OCI-LY7 (cell line): Measurements from ENCODE around the gene ATP1A2.

Experiments used
- CTCF ChIP-seq: fragments of 200-600 bp; sonication (generic); conservative IDR thresholded peaks from 2 replicates; pipeline ENCODE4 v1.5.1; 2014; ENCODE audit warnings: mild to moderate bottlenecking, antibody characterized with exemption, low read length, moderate library complexity, mixed read lengths
- EZH2phosphoT487 ChIP-seq: fragments of 200-600 bp; sonication (generic); IDR thresholded peaks from 2 replicates; pipeline ENCODE4 v1.6.1; 2018; ENCODE audit warnings: low read depth, borderline replicate concordance, mild to moderate bottlenecking, mixed run types, antibody characterized with exemption, low read length, moderate library complexity, mixed read lengths

GRCh38 chr1:160168609-160169369, 53.2 kb downstream of the ATP1A2 start:
- TF ChIP-seq CTCF (peak; percentile 19; the same call in 1 of the 2 replicates), EZH2phosphoT487 (no peak)
